Neural progenitor cell (in vitro differentiated cells): ENCODE measurements around the gene CAMK2D. TPM values are rescaled to one million over a fixed set of nuclear protein-coding genes. Genes with fewer than 3 reads are reported as not detected.

ENCODE experiments used
- DNase-seq: peaks from one replicate; pipeline ENCODE4 v3.0.0-alpha.2; 2016; ENCODE audit warnings: low spot score
- H2AFZ ChIP-seq: fragments of 200-600 bp; sonication (generic); replicated peaks from 2 replicates; pipeline ENCODE4 v1.6.1; 2016; ENCODE audit warnings: antibody characterized with exemption
- H3F3A ChIP-seq: fragments of 200-600 bp; sonication (generic); 2 replicates; pipeline ENCODE4 v1.6.1; 2016; ENCODE audit warnings: antibody characterized with exemption, low read depth
- H3K27ac ChIP-seq: fragments of 200-600 bp; sonication (generic); 2 replicates; pipeline ENCODE4 v1.5.1; 2016; ENCODE audit warnings: mild to moderate bottlenecking
- H3K27me3 ChIP-seq: fragments of 200-600 bp; sonication (generic); 2 replicates; pipeline ENCODE4 v1.6.1; 2016; ENCODE audit warnings: mild to moderate bottlenecking, moderate library complexity
- H3K36me3 ChIP-seq: fragments of 200-600 bp; sonication (generic); 2 replicates; pipeline ENCODE4 v1.5.1; 2016
- H3K4me1 ChIP-seq: fragments of 200-600 bp; sonication (generic); 2 replicates; pipeline ENCODE4 v1.6.1; 2016; ENCODE audit warnings: mixed run types
- H3K4me2 ChIP-seq: fragments of 200-600 bp; sonication (generic); 2 replicates; pipeline ENCODE4 v1.6.1; 2016
- H3K4me3 ChIP-seq: fragments of 200-600 bp; sonication (generic); 2 replicates; pipeline ENCODE4 v1.5.1; 2016
- H3K79me2 ChIP-seq: fragments of 200-600 bp; sonication (generic); 2 replicates; pipeline ENCODE4 v1.6.1; 2016; ENCODE audit warnings: low read depth
- H3K9ac ChIP-seq: fragments of 200-600 bp; sonication (generic); 2 replicates; pipeline ENCODE4 v1.6.1; 2016
- H3K9me3 ChIP-seq: fragments of 200-600 bp; sonication (generic); 2 replicates; pipeline ENCODE4 v1.5.1; 2016; ENCODE audit warnings: low read depth
- H4K20me1 ChIP-seq: fragments of 200-600 bp; sonication (generic); 2 replicates; pipeline ENCODE4 v1.6.1; 2016; ENCODE audit warnings: low read depth
- H3K27ac Mint-ChIP-seq: 3 replicates; pipeline ENCODE4 v1.8.0; 2021; ENCODE audit warnings: mixed read lengths
- H3K27me3 Mint-ChIP-seq: 2 replicates; pipeline ENCODE4 v1.8.0; 2022; ENCODE audit warnings: low read depth, mild to moderate bottlenecking, inconsistent platforms, moderate library complexity, mixed read lengths; ENCODE audit not compliant: insufficient read depth
- H3K36me3 Mint-ChIP-seq: 3 replicates; pipeline ENCODE4 v1.8.0; 2021; ENCODE audit warnings: mixed read lengths
- H3K4me1 Mint-ChIP-seq: 3 replicates; pipeline ENCODE4 v1.8.0; 2021; ENCODE audit warnings: mixed read lengths
- H3K4me3 Mint-ChIP-seq: 3 replicates; pipeline ENCODE4 v1.8.0; 2021; ENCODE audit warnings: mild to moderate bottlenecking, moderate library complexity, mixed read lengths
- H3K9me3 Mint-ChIP-seq: 3 replicates; pipeline ENCODE4 v1.8.0; 2020; ENCODE audit warnings: mixed read lengths
- EZH2 ChIP-seq: fragments of 200-600 bp; sonication (generic); IDR thresholded peaks from 2 replicates; pipeline ENCODE4 v1.6.1; 2017; ENCODE audit warnings: antibody characterized with exemption, mild to moderate bottlenecking, moderate library complexity
- EZH2phosphoT487 ChIP-seq: fragments of 200-600 bp; sonication (generic); IDR thresholded peaks from 2 replicates; pipeline ENCODE4 v1.6.1; 2017; ENCODE audit warnings: antibody characterized with exemption
- total RNA-seq: library from RNA; depleted of rRNA; stranded (reverse); fragments of >200 nt; gene quantifications from 2 replicates; pipeline ENCODE4 v1.2.3, GENCODE V29; 2015; ENCODE audit warnings: low replicate concordance
- TF ChIP-seq, protein P1 (sequence below): fragments of 200-600 bp; sonication (generic); IDR thresholded peaks from 2 replicates; pipeline ENCODE4 v1.5.1; 2017; ENCODE audit warnings: antibody characterized with exemption, mild to moderate bottlenecking

The CAMK2D gene
- total RNA-seq, 1 donor from 2014 or later, result 33.2 TPM

DNA sequence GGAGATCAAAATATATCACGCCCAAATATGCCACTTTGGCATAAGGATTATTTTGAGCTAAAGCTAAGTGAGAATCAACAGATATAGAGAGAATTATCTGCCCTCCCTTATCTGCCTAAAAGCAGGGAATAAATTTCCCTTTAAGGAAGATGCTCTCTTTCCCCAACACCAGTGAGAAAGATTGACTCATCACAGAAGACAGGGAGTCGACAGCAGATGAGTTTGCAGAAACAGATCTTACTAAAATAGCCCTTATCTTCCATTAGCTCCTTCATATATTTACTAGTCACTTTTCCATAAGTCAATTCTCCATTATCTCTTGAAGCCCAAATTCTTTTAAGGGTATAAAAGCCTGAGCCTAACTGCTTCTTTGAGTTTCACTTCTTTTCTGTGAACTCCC, 156.6 kb downstream of the CAMK2D start:
- Histone ChIP-seq H3K27ac (no peak overlapping the region), H3K27me3 (no peaks in the 10 kb centered on the region), H3K36me3 (no peaks in the 10 kb centered on the region)

GRCh38 chr4:113603911-113604310, 157.6 kb downstream of the CAMK2D start:
- no peak for DNase-seq
- Histone ChIP-seq H3K27ac (no peak overlapping the region), H4K20me1 (no peaks in the 10 kb centered on the region), H3F3A (no peaks in the 10 kb centered on the region), H3K27me3 (no peaks in the 10 kb centered on the region), H3K9me3 (no peaks in the 10 kb centered on the region), H3K4me3 (no peak overlapping the region), H3K4me2 (no peak overlapping the region), H2AFZ (no peak overlapping the region), H3K9ac (no peak overlapping the region), H3K79me2 (no peaks in the 10 kb centered on the region), H3K4me1 (no peaks in the 10 kb centered on the region), H3K36me3 (no peaks in the 10 kb centered on the region)
- no peak overlapping the region for H3K4me3 Mint-ChIP-seq
- peaks cover 21% of the 10 kb centered on the region for H3K36me3 Mint-ChIP-seq
- TF ChIP-seq EZH2 (no peak), EZH2phosphoT487 (no peak)
- TF ChIP-seq, protein P1, sequence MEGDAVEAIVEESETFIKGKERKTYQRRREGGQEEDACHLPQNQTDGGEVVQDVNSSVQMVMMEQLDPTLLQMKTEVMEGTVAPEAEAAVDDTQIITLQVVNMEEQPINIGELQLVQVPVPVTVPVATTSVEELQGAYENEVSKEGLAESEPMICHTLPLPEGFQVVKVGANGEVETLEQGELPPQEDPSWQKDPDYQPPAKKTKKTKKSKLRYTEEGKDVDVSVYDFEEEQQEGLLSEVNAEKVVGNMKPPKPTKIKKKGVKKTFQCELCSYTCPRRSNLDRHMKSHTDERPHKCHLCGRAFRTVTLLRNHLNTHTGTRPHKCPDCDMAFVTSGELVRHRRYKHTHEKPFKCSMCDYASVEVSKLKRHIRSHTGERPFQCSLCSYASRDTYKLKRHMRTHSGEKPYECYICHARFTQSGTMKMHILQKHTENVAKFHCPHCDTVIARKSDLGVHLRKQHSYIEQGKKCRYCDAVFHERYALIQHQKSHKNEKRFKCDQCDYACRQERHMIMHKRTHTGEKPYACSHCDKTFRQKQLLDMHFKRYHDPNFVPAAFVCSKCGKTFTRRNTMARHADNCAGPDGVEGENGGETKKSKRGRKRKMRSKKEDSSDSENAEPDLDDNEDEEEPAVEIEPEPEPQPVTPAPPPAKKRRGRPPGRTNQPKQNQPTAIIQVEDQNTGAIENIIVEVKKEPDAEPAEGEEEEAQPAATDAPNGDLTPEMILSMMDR, result no peak
- H3K27me3 Mint-ChIP-seq, result peaks cover 4% of the 10 kb centered on the region
- peaks cover 3% of the 10 kb centered on the region for H3K4me1 Mint-ChIP-seq
- no peak overlapping the region for H3K27ac Mint-ChIP-seq
- H3K9me3 Mint-ChIP-seq, result peaks cover 4% of the 10 kb centered on the region

More for the DNA sequence above, 156.6 kb downstream of the CAMK2D start:
- Mint-ChIP-seq H3K9me3 (peaks cover 4% of the 10 kb centered on the region), H3K4me3 (no peak overlapping the region), H3K27me3 (peaks cover 4% of the 10 kb centered on the region), H3K36me3 (peaks cover 21% of the 10 kb centered on the region), H3K4me1 (peaks cover 3% of the 10 kb centered on the region), H3K27ac (no peak overlapping the region)
- no peaks in the 10 kb centered on the region for H3K79me2 ChIP-seq
- no peak overlapping the region for H3K4me2 ChIP-seq
- no peak for DNase-seq
- H2AFZ ChIP-seq, result no peak overlapping the region
- no peaks in the 10 kb centered on the region for H3F3A ChIP-seq
- no peaks in the 10 kb centered on the region for H3K4me1 ChIP-seq
- no peaks in the 10 kb centered on the region for H3K9me3 ChIP-seq
- no peaks in the 10 kb centered on the region for H4K20me1 ChIP-seq
- H3K4me3 ChIP-seq, result no peak overlapping the region
- H3K9ac ChIP-seq, result no peak overlapping the region
- TF ChIP-seq EZH2phosphoT487 (no peak), EZH2 (no peak)
- TF ChIP-seq, protein P1, result no peak

DNA sequence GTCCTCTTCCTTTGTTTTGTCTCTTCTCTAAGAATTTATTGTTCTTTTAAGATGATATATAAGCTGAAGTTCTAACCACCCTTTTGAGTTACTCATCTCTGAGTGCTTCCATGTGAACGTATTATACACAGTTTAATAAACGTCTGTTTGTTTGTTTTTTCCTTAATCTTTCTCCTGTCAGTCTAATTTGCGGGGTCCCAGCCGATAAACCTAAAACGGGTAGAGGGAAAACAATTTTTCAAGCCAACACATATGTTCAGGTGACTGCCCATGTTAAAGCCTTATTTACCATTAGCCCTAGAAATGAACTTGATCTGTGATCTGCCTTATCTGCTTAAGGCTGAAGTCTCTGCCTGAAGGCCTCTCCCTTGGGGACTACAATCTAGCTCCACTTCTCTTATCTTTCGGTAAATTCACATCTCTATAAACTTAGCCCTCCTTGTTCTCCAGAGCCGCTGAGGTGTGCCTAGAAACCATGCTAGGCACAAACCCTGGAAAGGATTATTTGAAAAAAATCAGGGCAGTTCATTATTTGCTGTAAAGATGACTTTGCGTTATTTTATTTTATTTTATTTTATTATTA, 158.8 kb downstream of the CAMK2D start:
- Histone ChIP-seq H3F3A (no peaks in the 10 kb centered on the region), H3K79me2 (no peaks in the 10 kb centered on the region), H3K9ac (no peak overlapping the region), H3K27ac (no peak overlapping the region), H3K9me3 (no peaks in the 10 kb centered on the region), H4K20me1 (no peaks in the 10 kb centered on the region), H2AFZ (no peak overlapping the region), H3K4me3 (no peak overlapping the region), H3K27me3 (no peaks in the 10 kb centered on the region), H3K4me2 (no peak overlapping the region), H3K4me1 (no peaks in the 10 kb centered on the region), H3K36me3 (no peaks in the 10 kb centered on the region)
- Mint-ChIP-seq H3K4me3 (no peak overlapping the region), H3K27me3 (peaks cover 4% of the 10 kb centered on the region), H3K4me1 (peaks cover 3% of the 10 kb centered on the region), H3K36me3 (peaks cover 19% of the 10 kb centered on the region), H3K9me3 (peaks cover 4% of the 10 kb centered on the region), H3K27ac (no peak overlapping the region)
- no peak for DNase-seq
- no peak for TF ChIP-seq EZH2
- no peak for TF ChIP-seq EZH2phosphoT487
- TF ChIP-seq, protein P1, result no peak
